ENCODE data around the gene POLR3C.

- TF ChIP-seq POLR2A (IDR thresholded peaks at IDR 0.05) (no peak), CTCF (IDR thresholded peaks at IDR 0.05) (no peak)
Observed at GRCh38 chr1:145786271-145786670, 37.7 kb upstream of the POLR3C start.
